Smooth muscle cell (in vitro differentiated cells): Measurements from ENCODE around the gene SOCS2. TPM values are rescaled to one million over a fixed set of nuclear protein-coding genes. Genes with fewer than 3 reads are reported as not detected.

Experiments used
- DNase-seq: peaks from one replicate; lab custom pipeline; 2025; ENCODE audit not compliant: unreplicated experiment; lab: John Stamatoyannopoulos, UW
- H2AFZ ChIP-seq: fragments of 200-600 bp; sonication (generic); 2 replicates; pipeline ENCODE4 v1.6.0; 2016; ENCODE audit warnings: antibody characterized with exemption, low read depth, mild to moderate bottlenecking
- H3F3A ChIP-seq: fragments of 200-600 bp; sonication (generic); 2 replicates; pipeline ENCODE4 v1.6.0; 2017; ENCODE audit warnings: antibody characterized with exemption, low read depth
- H3K27ac ChIP-seq: fragments of 200-600 bp; sonication (generic); 2 replicates; pipeline ENCODE4 v1.5.1; 2016; ENCODE audit warnings: low read depth, mild to moderate bottlenecking
- H3K27me3 ChIP-seq: fragments of 200-600 bp; sonication (generic); 2 replicates; pipeline ENCODE4 v1.6.1; 2016; ENCODE audit warnings: low read depth, mild to moderate bottlenecking
- H3K36me3 ChIP-seq: fragments of 200-600 bp; sonication (generic); 2 replicates; pipeline ENCODE4 v1.5.1; 2016; ENCODE audit warnings: low read depth
- H3K4me1 ChIP-seq: fragments of 200-600 bp; sonication (generic); 2 replicates; pipeline ENCODE4 v1.5.1; 2016; ENCODE audit warnings: low read depth
- H3K4me2 ChIP-seq: fragments of 200-600 bp; sonication (generic); 2 replicates; pipeline ENCODE4 v1.6.0; 2016; ENCODE audit warnings: mild to moderate bottlenecking
- H3K4me3 ChIP-seq: fragments of 200-600 bp; sonication (generic); 2 replicates; pipeline ENCODE4 v1.5.1; 2016; ENCODE audit warnings: mild to moderate bottlenecking
- H3K79me2 ChIP-seq: fragments of 200-600 bp; sonication (generic); 2 replicates; pipeline ENCODE4 v1.6.0; 2016; ENCODE audit warnings: low read depth, mild to moderate bottlenecking
- H3K9ac ChIP-seq: fragments of 200-600 bp; sonication (generic); 2 replicates; pipeline ENCODE4 v1.6.0; 2016; ENCODE audit warnings: low read depth
- H3K9me3 ChIP-seq: fragments of 200-600 bp; sonication (generic); replicated peaks from 2 replicates; pipeline ENCODE4 v1.5.1; 2016; ENCODE audit warnings: low read depth
- H4K20me1 ChIP-seq: fragments of 200-600 bp; sonication (generic); 2 replicates; pipeline ENCODE4 v1.6.0; 2016; ENCODE audit warnings: low read depth
- WGBS: methylation state at CpG from one replicate; pipeline ENCODE4 v1.1.7; 2016; ENCODE audit warnings: low lambda C conversion rate; 5-methylcytosine and 5-hydroxymethylcytosine counted together
- polyA plus RNA-seq: library from polyadenylated mRNA; unstranded; fragments of >200 nt; fragmentation: Nextera tagmentation; extraction: Ambion mirVana; gene quantifications from 2 replicates; pipeline ENCODE4 v1.2.1, GENCODE V29; 2016
- total RNA-seq: library from RNA; depleted of rRNA; stranded (reverse); fragments of >200 nt; gene quantifications from 2 replicates; pipeline ENCODE4 v1.2.3, GENCODE V29; 2014
- TF ChIP-seq, protein P1 (sequence below): fragments of 200-600 bp; sonication (generic); IDR thresholded peaks from 2 replicates; pipeline ENCODE4 v1.5.1; 2017; ENCODE audit warnings: borderline replicate concordance, mild to moderate bottlenecking, antibody characterized with exemption; ENCODE audit not compliant: insufficient read depth, poor library complexity, severe bottlenecking

SOCS2 gene
- total and polyA plus RNA-seq, 2 experiments from 2014 or later, result 4.9 to 18.6 TPM

DNA sequence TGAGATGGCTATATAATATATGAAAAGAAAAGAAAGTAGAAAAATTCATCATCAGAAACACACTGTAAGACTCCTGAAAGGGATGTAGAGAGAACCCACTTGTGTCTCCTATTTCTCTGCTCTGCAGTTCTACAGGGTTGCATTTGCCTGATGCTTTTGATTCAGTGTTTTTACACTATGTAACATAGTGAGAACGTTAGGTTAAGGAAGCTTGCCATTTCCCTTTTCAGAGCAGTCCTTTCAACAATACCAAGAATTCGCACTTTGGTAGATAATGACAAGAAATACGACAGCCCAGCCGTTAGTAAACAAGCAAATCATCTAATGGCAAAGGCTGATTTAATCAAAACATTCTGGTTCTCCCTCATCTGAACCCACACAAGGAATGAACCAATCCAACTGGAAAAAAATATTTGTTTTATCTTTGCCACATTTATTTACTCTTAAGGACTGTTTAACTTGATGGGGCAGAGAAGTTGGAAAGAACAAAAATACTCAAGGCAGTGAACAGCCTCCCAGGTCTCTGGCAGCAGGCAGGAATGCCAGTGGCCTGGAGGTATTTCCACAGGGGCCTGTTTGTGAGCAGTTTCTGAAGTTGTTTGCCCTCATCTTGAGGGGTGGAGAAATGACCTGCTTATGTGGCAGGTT lies 30.8 kb upstream of the SOCS2 start:
- Histone ChIP-seq H3K27me3 (no peaks in the 10 kb centered on the region), H4K20me1 (no peaks in the 10 kb centered on the region), H3F3A (no peaks in the 10 kb centered on the region), H3K4me2 (no peak overlapping the region), H2AFZ (no peak overlapping the region), H3K9ac (no peak overlapping the region), H3K4me1 (no peaks in the 10 kb centered on the region), H3K9me3 (no peaks in the 10 kb centered on the region), H3K4me3 (no peak overlapping the region), H3K79me2 (no peaks in the 10 kb centered on the region), H3K36me3 (no peaks in the 10 kb centered on the region), H3K27ac (no peak overlapping the region)
- no peak for DNase-seq
- TF ChIP-seq, protein P1, sequence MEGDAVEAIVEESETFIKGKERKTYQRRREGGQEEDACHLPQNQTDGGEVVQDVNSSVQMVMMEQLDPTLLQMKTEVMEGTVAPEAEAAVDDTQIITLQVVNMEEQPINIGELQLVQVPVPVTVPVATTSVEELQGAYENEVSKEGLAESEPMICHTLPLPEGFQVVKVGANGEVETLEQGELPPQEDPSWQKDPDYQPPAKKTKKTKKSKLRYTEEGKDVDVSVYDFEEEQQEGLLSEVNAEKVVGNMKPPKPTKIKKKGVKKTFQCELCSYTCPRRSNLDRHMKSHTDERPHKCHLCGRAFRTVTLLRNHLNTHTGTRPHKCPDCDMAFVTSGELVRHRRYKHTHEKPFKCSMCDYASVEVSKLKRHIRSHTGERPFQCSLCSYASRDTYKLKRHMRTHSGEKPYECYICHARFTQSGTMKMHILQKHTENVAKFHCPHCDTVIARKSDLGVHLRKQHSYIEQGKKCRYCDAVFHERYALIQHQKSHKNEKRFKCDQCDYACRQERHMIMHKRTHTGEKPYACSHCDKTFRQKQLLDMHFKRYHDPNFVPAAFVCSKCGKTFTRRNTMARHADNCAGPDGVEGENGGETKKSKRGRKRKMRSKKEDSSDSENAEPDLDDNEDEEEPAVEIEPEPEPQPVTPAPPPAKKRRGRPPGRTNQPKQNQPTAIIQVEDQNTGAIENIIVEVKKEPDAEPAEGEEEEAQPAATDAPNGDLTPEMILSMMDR, result no peak
- WGBS, result 74% methylated on average over 4 of the region's 4 CpGs

DNA sequence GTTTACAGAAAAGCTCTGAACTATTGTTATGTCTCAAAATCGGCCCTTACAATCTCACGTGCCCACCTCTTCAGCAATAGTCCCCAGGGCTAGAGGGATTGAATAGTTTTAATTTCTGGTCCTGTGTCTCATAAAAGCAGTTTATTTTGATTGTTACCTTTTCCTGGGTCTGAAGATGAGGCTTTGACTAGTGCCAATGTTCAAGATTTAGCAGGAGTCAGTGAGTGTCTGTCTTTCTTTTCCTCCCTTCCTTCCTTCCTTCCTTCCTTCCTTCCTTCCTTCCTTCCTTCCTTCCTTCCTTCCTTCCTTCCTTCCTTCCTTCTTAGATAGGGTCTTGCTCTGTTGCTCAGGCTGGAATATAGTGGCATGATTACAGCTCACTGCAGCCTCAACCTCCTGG lies 24.7 kb upstream of the SOCS2 start:
- H4K20me1 ChIP-seq, result no peaks in the 10 kb centered on the region
- WGBS, result 98% methylated on average over 2 of the region's 2 CpGs
- no peak for DNase-seq
- H3K27me3 ChIP-seq, result no peaks in the 10 kb centered on the region
- H3K4me2 ChIP-seq, result no peak overlapping the region
- no peak overlapping the region for H2AFZ ChIP-seq
- H3K36me3 ChIP-seq, result no peaks in the 10 kb centered on the region
- H3K27ac ChIP-seq, result no peak overlapping the region
- no peak overlapping the region for H3K9ac ChIP-seq
- no peak overlapping the region for H3K4me3 ChIP-seq
- no peaks in the 10 kb centered on the region for H3F3A ChIP-seq
- TF ChIP-seq, protein P1, result no peak
- no peaks in the 10 kb centered on the region for H3K79me2 ChIP-seq
- no peaks in the 10 kb centered on the region for H3K9me3 ChIP-seq
- H3K4me1 ChIP-seq, result no peaks in the 10 kb centered on the region

DNA sequence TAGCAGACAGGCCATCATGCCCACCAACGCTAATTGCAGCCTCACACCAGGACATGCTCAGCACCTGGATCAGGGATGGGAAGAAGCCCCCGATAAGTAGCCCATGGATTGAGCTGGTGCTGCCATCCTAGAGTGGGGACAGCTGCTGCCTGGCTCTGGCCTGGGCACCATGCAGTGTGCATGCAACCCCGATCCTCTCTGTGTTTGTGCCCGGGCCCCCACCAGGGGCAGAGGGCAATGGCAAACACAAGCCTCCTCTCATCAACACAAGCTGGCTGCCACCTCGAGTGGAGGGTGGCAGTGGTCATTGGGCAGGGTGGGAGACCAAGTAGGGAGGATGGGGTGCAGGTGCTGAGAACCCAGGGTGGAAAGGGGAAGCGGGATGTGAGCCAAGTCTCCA lies 23.3 kb upstream of the SOCS2 start:
- no peaks in the 10 kb centered on the region for H3K36me3 ChIP-seq
- H2AFZ ChIP-seq, result no peak overlapping the region
- no peaks in the 10 kb centered on the region for H3K9me3 ChIP-seq
- TF ChIP-seq, protein P1, result no peak
- DNase-seq, result no peak
- WGBS, result 81% methylated on average over 6 of the region's 6 CpGs
- no peaks in the 10 kb centered on the region for H3K79me2 ChIP-seq
- no peaks in the 10 kb centered on the region for H3K27me3 ChIP-seq
- H3K4me3 ChIP-seq, result no peak overlapping the region
- no peak overlapping the region for H3K4me2 ChIP-seq
- H4K20me1 ChIP-seq, result no peaks in the 10 kb centered on the region
- no peaks in the 10 kb centered on the region for H3F3A ChIP-seq
- no peak overlapping the region for H3K27ac ChIP-seq
- H3K4me1 ChIP-seq, result no peaks in the 10 kb centered on the region
- no peak overlapping the region for H3K9ac ChIP-seq
